Activated CD8-positive, alpha-beta memory T cell treated with anti-CD3 and anti-CD28 coated beads for 36 hours (primary cell): ENCODE results near the gene BSND. TPM values are rescaled to one million over a fixed set of nuclear protein-coding genes. Genes with fewer than 3 reads are reported as not detected.
"Not testable (repeated sequence)": the region's sequence is repeated elsewhere in the genome, so short reads cannot be mapped to it uniquely, and the experiment has no call there.

ENCODE experiments used
- CTCF ChIA-PET: fragments of 350-600 bp; sonication (Branson Sonifier 250); formaldehyde crosslinking; loops from one replicate; lab custom pipeline; 2021; ENCODE audit warnings: antibody characterized with exemption; lab: Charles Lee
- POLR2A ChIA-PET: fragments of 350-600 bp; sonication (Branson Sonifier 250); formaldehyde crosslinking; loops from one replicate; lab custom pipeline; 2021; ENCODE audit warnings: antibody characterized with exemption; lab: Charles Lee
- total RNA-seq, 2 experiments: library from RNA; stranded (reverse); gene quantifications; one replicate each; pipeline ENCODE4 v1.2.3, GENCODE V29; 2021

Gene BSND
- total RNA-seq, 2 experiments from 2014 or later: not detected

- POLR2A ChIA-PET: no interaction called here
- CTCF ChIA-PET: interaction anchor here (1.6 kb wide), 1 partner anchor 19 kb away, joined by 6 read pairs; no protein-coding TSS in a partner anchor
Measured at GRCh38 chr1:55002686-55003085, 4.0 kb downstream of the BSND start.

DNA sequence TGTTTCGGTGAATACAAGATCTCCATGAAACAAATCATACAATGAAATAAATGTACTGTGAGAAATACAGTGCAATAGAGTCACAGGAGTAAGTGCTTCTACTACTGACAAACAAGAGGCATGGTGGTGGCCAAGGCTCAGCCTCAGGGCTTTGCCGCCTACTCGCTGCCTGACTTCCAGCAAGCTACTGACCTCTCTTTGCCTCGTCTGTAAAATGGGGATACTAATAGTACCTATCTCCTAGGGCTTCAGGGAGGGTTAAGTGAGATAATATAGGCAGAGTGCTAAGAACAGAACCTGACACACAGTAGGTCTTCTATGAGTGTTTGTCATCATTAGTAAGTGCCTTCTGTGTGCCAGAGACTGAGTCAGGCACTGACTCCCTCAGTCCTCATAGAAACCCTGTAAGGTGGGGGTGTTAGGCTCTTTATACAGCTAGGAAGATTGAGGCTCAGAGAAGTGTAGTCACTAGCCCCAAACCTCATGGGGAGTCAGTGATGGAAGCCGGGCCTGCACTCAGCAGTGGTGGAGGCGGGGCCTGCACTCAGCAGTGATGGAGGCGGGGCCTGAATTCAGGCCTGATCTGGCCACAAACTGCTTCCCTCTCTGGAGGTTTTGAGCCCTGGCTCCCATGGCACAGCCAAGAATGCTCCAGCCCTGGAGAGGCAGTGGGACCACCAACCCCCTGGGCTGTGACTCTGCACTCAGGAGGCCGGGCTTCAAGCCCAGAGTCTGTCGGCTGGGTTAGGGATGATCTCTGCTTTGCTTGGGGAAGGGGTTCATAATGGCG is 6.8 kb downstream of the BSND start:
- CTCF ChIA-PET: interaction anchor here (0.9 kb wide), 1 partner anchor 9 kb away, joined by 3 read pairs; no protein-coding TSS in a partner anchor
- POLR2A ChIA-PET: no interaction called here

- ChIA-PET POLR2A (no interaction called here), CTCF (interaction anchor here (0.9 kb wide), 1 partner anchor 60 kb away, joined by 4 read pairs; no protein-coding TSS in a partner anchor)
Measured at GRCh38 chr1:55006931-55007330, 8.2 kb downstream of the BSND start.

DNA sequence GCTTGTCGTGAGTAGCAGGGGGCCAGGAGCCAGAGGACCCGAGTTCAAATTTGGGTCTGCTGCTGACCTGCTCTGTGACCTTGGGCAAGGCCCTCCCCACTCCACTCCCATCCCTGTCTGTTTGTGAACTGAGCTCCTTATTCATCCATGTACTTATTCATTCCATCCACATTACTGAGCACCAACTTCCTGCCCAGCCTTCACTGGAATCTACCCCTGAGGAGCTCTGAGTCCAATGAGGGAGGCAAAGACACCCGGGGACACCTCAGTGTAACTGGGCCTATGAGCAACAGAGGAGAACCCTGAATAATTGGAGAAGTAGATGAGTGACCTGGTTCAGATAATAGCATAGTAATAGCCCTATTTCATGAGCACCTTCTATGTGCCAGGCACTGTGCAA is 8.9 kb downstream of the BSND start:
- ChIA-PET POLR2A (no interaction called here), CTCF (interaction anchor here (0.9 kb wide), 1 partner anchor 61 kb away, joined by 4 read pairs; no protein-coding TSS in a partner anchor)

DNA sequence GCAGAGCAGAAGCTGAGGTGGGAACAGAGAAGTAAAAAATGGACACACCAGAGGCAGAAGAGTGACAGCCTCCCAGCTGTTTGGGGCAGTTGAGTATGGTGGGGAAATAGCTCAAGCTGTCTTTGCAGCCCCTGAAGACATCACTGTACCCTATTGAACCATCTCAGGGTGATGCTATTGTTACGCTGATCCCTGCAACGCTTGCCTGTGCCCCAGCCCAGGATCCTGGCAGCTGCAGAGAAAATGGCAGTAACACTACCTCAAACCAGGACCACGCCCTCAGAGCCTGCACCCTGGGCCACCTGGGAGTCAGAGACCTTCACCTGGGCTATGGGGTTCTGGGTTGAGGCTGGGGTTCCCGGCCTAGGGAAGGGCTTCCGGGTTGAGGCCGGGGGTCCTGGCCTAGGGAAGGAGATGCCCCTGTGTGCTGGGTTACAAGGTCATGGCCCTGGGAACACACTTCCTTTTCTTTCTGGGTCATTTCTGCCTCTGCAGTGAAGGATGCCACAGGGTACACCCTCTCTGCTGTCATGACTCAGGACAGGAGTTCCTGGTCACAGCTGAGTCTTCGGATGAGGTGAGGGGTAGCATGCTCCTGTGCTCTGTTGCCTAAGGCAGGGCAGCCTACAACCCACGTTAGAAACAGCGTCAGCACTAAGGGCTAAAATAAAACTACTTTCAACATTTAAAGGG is 11.6 kb downstream of the BSND start:
- POLR2A ChIA-PET: no interaction called here
- CTCF ChIA-PET: interaction anchor here (1.6 kb wide), 1 partner anchor 14 kb away, joined by 4 read pairs; no protein-coding TSS in a partner anchor

DNA sequence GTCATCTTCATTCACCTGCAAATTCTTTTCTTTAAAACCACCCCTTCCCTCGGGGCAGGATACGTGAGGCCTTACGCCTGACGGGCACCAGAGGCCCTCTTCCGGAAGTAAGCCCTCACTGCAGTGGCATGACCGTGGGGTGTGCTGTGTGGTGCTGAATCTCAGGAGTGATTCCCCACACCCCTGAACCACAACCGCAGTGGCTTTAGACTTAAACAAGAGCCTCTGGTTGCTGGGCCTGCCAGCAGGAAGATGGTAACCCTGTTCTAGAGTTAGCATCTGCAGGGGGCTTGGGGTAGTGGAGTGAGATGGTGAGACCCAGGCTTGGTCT is 12.1 kb downstream of the BSND start:
- ChIA-PET POLR2A (no interaction called here), CTCF (no interaction called here)

- ChIA-PET POLR2A (no interaction called here), CTCF (interaction anchor here (2.0 kb wide), 1 partner anchor 9 kb away, joined by 5 read pairs; no protein-coding TSS in a partner anchor)
Measured at GRCh38 chr1:55012661-55013060, 13.9 kb downstream of the BSND start.

DNA sequence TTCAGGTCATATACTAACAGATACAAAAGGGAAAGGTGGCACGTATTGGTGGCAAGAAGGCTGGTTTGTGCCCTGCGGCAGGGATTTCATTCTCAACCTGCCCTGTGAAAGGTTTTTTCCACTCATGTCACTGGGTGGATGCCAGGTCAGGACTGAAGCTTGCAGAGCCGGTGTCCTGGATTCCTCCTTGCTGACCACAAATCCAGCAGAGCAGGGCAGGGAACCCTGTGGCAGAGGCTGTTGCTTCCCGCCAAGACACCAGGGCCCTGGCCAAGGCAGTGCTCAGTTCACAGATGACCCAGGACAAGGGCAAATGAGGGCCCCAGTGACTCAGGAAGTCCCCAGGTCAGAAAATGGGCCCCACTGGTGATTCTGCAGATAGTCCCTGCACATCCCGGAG is 16.4 kb downstream of the BSND start:
- CTCF ChIA-PET: no interaction called here
- POLR2A ChIA-PET: no interaction called here

DNA sequence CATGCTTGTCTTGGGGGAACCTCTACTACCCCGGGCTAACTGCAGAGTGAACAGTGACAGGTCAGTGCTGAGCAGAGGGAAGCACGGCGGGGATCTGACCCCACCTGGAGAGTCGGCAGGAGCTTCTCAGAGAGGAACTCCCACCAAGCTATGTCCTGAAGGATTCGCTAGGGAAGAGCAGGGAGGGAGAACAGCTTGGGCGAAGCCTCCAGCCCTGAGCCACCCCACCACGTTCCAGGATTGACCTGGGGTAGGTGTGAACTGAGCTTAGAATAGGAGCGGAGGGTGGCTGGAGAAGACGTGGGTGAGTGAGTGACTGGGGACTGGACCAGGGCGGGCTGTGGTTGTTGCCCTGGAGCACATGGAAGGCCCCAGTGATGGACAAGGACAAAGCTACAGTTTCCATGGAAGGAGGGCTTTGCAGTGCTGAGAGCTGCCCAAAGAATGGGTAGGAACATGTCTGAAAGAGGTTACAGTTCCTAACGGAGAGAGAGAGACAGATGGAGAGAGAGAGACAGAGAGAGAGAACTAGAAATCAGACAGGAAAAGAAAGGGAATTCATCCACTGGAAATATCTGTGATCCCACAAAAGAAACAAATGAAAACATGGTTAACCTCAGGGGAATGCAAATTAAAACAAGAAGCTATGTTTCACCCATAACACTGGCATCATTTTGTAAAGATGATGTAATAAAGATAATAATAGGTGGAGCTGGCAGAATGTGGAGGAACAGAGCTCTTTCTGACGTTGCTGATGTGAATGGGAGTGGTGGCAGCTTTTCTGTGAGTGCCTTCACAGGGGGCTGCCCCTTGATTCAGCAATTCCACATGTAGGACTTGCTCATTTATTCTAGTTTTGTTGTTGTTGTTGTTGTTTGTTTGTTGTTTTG is 17.2 kb downstream of the BSND start:
- POLR2A ChIA-PET: no interaction called here
- CTCF ChIA-PET: interaction anchor here (1.5 kb wide), 1 partner anchor 19 kb away, joined by 4 read pairs; no protein-coding TSS in a partner anchor

DNA sequence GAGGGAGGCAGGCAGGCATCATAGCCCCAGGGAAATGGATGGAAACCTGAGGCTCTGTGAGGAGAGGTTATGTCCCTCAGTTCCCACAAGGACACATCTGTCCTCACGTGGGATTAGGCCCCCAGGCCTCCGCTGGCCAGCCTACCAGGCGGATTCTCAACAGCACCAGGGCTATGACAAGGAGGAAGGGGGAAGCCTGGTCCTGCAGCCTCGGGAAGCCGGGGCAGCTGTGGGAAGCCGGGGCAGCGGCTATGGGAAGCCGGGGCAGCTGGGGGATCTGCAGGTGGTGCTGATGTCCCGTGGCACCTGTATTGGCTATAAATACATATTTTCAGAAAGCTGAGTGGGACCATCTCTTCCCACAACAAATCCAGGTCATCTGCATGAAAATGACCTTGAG is 19.7 kb downstream of the BSND start:
- ChIA-PET CTCF (interaction anchor here (0.6 to 1.0 kb wide), 2 partner anchors 55 to 75 kb away, joined by 3 read pairs; no protein-coding TSS in a partner anchor), POLR2A (no interaction called here)

DNA sequence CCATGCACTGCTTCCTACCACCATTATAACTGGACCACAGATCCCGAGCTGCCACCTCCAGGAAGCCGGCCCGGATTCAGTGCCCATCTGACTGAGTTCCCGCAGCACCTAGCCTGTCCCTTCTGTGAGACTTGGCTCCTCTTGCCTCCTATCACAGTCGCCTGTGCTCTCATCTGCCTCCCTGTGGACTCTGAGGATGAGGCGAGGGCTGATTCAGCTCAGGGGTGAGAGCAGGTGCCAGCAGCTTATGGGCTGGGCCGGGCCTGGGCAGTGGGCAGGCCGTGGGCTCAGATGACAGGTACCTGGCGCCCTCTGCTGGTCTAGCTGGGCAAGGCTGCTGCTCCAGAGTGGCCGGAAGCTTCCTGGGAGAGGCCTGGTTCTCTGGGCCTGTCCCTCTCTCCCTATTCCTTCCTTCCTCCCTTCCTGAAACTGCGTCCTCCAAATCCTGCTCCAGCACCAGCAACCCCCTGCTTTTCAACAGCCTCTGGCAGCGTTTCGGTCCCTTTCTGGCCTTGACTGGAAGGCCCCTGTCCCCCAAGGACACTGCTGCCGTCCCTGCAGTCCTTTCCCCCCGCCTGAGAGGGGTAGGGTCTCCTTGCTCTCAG is 23.3 kb downstream of the BSND start:
- ChIA-PET CTCF (interaction anchor here (0.7 to 3.5 kb wide), 15 partner anchors 9 to 135 kb away, joined by 3 to 23 read pairs (median 3); partner anchors contain the start of gene BSND), POLR2A (no interaction called here)

GRCh38 chr1:55024163-55024562 is 25.4 kb downstream of the BSND start:
- POLR2A ChIA-PET, CTCF ChIA-PET: not testable (repeated sequence)

DNA sequence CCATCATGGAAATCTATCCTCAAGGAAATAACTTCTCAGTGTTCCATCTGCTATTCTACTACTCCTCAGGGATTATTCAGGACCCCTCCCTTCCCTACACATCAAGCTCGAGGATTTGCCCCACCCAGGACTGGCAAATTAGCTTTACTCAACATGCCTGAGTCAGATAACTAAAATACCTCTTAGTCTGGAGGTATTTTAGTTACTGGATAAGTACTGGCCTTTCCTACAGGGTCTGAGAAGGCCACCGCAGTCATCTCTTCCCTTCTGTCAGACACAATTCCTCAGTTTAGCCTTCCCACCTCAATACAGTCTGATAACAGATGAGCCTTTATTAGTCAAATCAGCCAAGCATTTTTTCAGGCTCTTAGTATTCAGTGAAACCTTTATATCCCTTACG is 27.9 kb downstream of the BSND start:
- POLR2A ChIA-PET, CTCF ChIA-PET: not testable (repeated sequence)

DNA sequence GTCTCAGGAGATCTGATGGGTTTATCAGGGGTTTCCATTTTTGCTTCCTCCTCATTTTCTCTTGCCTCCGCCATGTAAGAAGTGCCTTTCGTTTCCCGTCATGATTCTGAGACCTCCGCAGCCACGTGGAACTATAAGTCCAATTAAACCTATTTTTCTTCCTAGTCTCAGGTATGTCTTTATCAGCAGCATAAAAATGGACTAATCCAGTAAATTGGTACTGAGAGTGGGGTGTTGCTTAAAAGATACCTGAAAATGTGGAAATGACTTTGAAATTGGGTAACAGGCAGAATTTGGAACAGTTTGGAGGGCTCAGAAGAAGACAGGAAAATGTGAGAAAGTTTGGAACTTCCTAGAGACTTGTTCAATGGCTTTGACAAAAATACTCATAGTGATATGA is 32.4 kb downstream of the BSND start:
- POLR2A ChIA-PET, CTCF ChIA-PET: not testable (repeated sequence)

DNA sequence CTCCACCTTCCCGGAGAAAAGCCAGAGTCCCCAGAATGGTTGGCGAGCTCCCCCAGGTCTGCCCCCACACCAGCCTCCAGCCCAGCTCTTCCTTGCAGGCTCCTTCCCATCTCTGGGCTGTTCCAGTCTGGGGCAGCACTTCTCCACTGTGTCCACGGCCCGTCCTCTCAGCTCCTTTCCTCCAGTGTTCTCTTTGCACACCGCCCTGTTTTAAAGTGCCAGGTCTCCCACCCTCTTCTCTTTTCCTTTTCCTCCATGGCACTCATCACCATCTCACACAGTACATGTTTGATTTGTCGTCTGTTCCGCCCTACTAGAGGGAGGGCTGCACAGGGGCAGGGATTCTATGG is 34.5 kb downstream of the BSND start:
- ChIA-PET CTCF (interaction anchor here (1.6 kb wide), 1 partner anchor 12 kb away, joined by 4 read pairs; no protein-coding TSS in a partner anchor), POLR2A (no interaction called here)

DNA sequence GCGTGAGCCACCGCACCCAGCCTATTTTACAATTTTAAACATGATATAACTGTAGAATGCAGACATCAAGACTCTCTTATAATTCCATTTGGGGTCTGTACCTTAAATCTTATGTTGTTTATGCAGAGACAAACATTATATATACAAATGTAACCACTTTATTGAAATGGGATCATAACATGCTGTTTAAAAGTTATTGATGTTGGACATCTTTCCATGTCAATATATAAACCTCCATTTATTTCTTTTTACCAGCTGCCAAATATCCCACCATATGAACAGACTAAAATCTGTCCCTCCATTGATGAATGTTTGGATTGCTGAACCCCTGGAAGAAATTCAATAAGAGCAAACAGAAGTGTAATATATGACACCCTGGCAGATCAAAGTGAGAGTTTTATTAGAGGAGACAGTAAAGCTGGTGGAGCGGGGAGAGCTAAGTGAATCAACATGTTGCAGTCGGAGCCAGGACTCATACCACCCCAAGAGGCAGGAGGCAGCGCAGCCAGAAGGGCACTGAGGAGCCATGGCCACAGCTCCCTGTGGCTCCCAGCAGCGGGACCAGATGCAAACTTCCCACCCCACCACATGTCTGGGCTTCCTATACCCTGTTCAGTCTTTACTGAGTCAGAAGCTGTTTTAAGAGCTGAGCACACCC is 35.9 kb downstream of the BSND start:
- POLR2A ChIA-PET: no interaction called here
- CTCF ChIA-PET: interaction anchor here (1.4 kb wide), 1 partner anchor 13 kb away, joined by 6 read pairs; no protein-coding TSS in a partner anchor

DNA sequence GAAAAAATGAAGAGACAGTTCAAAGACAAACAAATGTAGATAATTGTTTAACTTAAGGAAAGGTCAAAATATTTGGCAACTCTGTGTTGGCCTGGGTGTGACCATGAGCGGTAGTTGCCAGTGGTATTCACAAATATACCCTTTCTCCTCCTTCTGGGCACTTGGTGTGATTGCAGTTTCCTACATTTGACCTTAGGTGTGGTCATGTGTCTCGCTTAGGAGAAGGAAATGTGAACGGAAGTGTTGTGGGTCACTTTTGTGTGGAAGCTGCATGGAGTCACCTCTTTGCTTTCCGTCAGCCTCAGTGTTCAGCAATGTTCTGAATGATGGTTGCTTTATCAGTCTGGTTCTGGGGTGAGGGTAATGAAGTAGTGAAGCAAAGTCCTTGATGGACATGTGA is 37.2 kb downstream of the BSND start:
- CTCF ChIA-PET: interaction anchor here (1.4 kb wide), 1 partner anchor 14 kb away, joined by 6 read pairs; no protein-coding TSS in a partner anchor
- POLR2A ChIA-PET: no interaction called here
